Muscle layer of colon (tissue), 2 donors: Measurements from ENCODE around the gene NTNG2.

Experiments
- H3K27ac ChIP-seq: one replicate; pipeline ENCODE4 v1.7.0; 2013; ENCODE audit warnings: low read depth, mild to moderate bottlenecking, low read length, moderate library complexity
- H3K27me3 ChIP-seq, 2 donors: one replicate each; pipeline ENCODE4 v1.7.0; 2013; ENCODE audit warnings: low read length in 2 of 2, mild to moderate bottlenecking in 2 of 2; ENCODE audit not compliant: insufficient read depth in 2 of 2, control insufficient read depth in 1 of 2
- H3K36me3 ChIP-seq: one replicate; pipeline ENCODE4 v1.7.0; 2013; ENCODE audit warnings: mild to moderate bottlenecking, low read length; ENCODE audit not compliant: insufficient read depth
- H3K4me1 ChIP-seq: one replicate; pipeline ENCODE4 v1.7.0; 2013; ENCODE audit warnings: mild to moderate bottlenecking, low read length; ENCODE audit not compliant: insufficient read depth
- H3K4me3 ChIP-seq, 2 donors: one replicate each; pipeline ENCODE4 v1.7.0; 2013; ENCODE audit warnings: low read length in 2 of 2, low read depth in 1 of 2, mild to moderate bottlenecking in 1 of 2, moderate library complexity in 1 of 2
- H3K9ac ChIP-seq: one replicate; pipeline ENCODE4 v1.7.0; 2013; ENCODE audit warnings: low read length
- H3K9me3 ChIP-seq: one replicate; pipeline ENCODE4 v1.7.0; 2013; ENCODE audit warnings: mild to moderate bottlenecking, low read length
- donor health status: abdominal sarcoma.
- donor health status: Adenocarcinoma of cecum.

The NTNG2 gene

GRCh38 chr9:132244582-132245455 is 83.0 kb downstream of the NTNG2 start:
- Histone ChIP-seq H3K9me3 (no peaks in the 10 kb centered on the region), H3K4me1 (peaks cover 6% of the 10 kb centered on the region), H3K27me3 (no peaks in the 10 kb centered on the region), H3K36me3 (no peaks in the 10 kb centered on the region), H3K9ac (no peak overlapping the region), H3K27ac (no peak overlapping the region), H3K4me3 (no peak overlapping the region)

- H3K9ac ChIP-seq: no peak overlapping the region
- no peaks in the 10 kb centered on the region for H3K27me3 ChIP-seq
Observed at GRCh38 chr9:132245465-132245864, 83.6 kb downstream of the NTNG2 start.

GRCh38 chr9:132247942-132248341 is 86.1 kb downstream of the NTNG2 start:
- Histone ChIP-seq H3K9ac (no peak overlapping the region), H3K4me3 (no peak overlapping the region), H3K27ac (no peak overlapping the region), H3K36me3 (no peaks in the 10 kb centered on the region), H3K9me3 (no peaks in the 10 kb centered on the region), H3K4me1 (peaks cover 6% of the 10 kb centered on the region), H3K27me3 (no peaks in the 10 kb centered on the region)

More at GRCh38 chr9:132245465-132245864, 83.6 kb downstream of the NTNG2 start:
- no peaks in the 10 kb centered on the region for H3K36me3 ChIP-seq
- H3K27ac ChIP-seq: no peak overlapping the region
- H3K4me3 ChIP-seq: no peak overlapping the region
- H3K9me3 ChIP-seq: no peaks in the 10 kb centered on the region
- H3K4me1 ChIP-seq: peaks cover 6% of the 10 kb centered on the region

- Histone ChIP-seq H3K9me3 (no peaks in the 10 kb centered on the region), H3K9ac (no peak overlapping the region), H3K4me3 (no peak overlapping the region), H3K27me3 (no peaks in the 10 kb centered on the region), H3K27ac (no peak overlapping the region), H3K4me1 (peaks cover 6% of the 10 kb centered on the region), H3K36me3 (no peaks in the 10 kb centered on the region)
Observed at GRCh38 chr9:132249123-132249522, 87.3 kb downstream of the NTNG2 start.

- Histone ChIP-seq H3K4me3 (no peak overlapping the region), H3K27ac (no peak overlapping the region), H3K4me1 (peaks cover 6% of the 10 kb centered on the region), H3K36me3 (no peaks in the 10 kb centered on the region), H3K9me3 (no peaks in the 10 kb centered on the region), H3K9ac (no peak overlapping the region), H3K27me3 (no peaks in the 10 kb centered on the region)
Observed at GRCh38 chr9:132249690-132250089, 87.8 kb downstream of the NTNG2 start.

- no peak overlapping the region for H3K4me3 ChIP-seq
- H3K36me3 ChIP-seq: no peaks in the 10 kb centered on the region
- H3K27ac ChIP-seq: no peak overlapping the region
- no peaks in the 10 kb centered on the region for H3K27me3 ChIP-seq
- H3K9ac ChIP-seq: no peak overlapping the region
- no peaks in the 10 kb centered on the region for H3K9me3 ChIP-seq
- H3K4me1 ChIP-seq: peaks cover 6% of the 10 kb centered on the region
Observed at GRCh38 chr9:132250324-132251262, 88.7 kb downstream of the NTNG2 start.

GRCh38 chr9:132260846-132261245 is 99.0 kb downstream of the NTNG2 start:
- Histone ChIP-seq H3K4me1 (no peaks in the 10 kb centered on the region), H3K9ac (no peak overlapping the region), H3K27ac (no peak overlapping the region), H3K36me3 (peaks cover 35% of the 10 kb centered on the region), H3K27me3 (no peaks in the 10 kb centered on the region), H3K9me3 (no peaks in the 10 kb centered on the region), H3K4me3 (no peak overlapping the region)

GRCh38 chr9:132266017-132266416 is 104.2 kb downstream of the NTNG2 start:
- H3K27me3 ChIP-seq: no peaks in the 10 kb centered on the region

GRCh38 chr9:132267660-132268059 is 105.8 kb downstream of the NTNG2 start:
- Histone ChIP-seq H3K9ac (no peak overlapping the region), H3K36me3 (peaks cover 59% of the 10 kb centered on the region), H3K27me3 (no peaks in the 10 kb centered on the region), H3K4me3 (no peak overlapping the region), H3K4me1 (no peaks in the 10 kb centered on the region), H3K27ac (no peak overlapping the region), H3K9me3 (no peaks in the 10 kb centered on the region)

More at GRCh38 chr9:132266017-132266416, 104.2 kb downstream of the NTNG2 start:
- H3K36me3 ChIP-seq: peaks cover 60% of the 10 kb centered on the region
- no peaks in the 10 kb centered on the region for H3K4me1 ChIP-seq
- H3K27ac ChIP-seq: no peak overlapping the region
- no peaks in the 10 kb centered on the region for H3K9me3 ChIP-seq
- H3K9ac ChIP-seq: no peak overlapping the region
- H3K4me3 ChIP-seq: no peak overlapping the region

GRCh38 chr9:132268725-132269352 is 107.0 kb downstream of the NTNG2 start:
- Histone ChIP-seq H3K9ac (no peak overlapping the region), H3K27me3 (no peaks in the 10 kb centered on the region), H3K36me3 (peaks cover 55% of the 10 kb centered on the region), H3K4me1 (no peaks in the 10 kb centered on the region), H3K27ac (no peak overlapping the region), H3K9me3 (no peaks in the 10 kb centered on the region), H3K4me3 (no peak overlapping the region)
